ENCODE measurements around the gene CIDEC.

The CIDEC gene, protein sequence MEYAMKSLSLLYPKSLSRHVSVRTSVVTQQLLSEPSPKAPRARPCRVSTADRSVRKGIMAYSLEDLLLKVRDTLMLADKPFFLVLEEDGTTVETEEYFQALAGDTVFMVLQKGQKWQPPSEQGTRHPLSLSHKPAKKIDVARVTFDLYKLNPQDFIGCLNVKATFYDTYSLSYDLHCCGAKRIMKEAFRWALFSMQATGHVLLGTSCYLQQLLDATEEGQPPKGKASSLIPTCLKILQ

DNA sequence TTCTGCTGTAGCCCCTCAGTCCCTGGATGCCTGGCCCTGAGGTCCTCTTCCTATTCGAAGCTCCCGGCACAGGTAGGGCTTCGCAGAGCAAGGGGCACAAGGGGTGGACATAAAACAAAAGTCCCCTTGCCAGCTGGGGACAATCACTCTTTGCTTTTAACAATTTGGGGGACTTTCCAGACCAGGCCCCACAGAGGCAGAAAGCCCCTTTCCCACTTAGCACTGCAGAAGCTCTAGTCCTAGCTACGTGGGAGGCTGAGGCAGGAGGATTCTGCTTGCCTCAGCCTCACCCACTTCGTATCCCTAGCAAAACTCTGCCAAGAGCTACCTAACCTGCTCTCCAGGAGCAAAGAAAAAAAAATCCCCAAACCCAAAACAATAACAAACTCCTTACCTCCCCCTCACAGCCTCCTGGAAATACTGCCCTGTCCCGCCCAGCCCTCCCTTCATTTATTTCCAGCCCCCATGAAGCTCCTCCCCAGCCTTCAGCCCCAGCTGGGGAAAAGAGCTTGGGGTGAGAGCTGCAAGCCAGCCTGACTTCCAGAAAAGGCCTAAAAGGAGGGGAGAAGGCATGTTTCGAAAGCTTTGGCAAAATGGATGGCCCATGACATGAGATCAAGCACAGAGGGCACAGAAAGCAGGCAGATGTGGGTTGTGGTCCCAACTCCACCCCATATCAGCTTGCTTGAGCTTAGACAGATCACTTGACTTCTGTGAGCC lies at the start of gene CIDEC:
CIDEC (minus strand) TSS at position 424 of the 720 bp plus-strand sequence. CDS start 1,767 bp downstream, outside the sequence.
- no peak for DNase-seq (ENCODE audit: low read depth)

GRCh38 chr3:9928158-9928557 lies 48.1 kb upstream of the CIDEC start:
- DNase-seq (ENCODE audit: low read depth) = no peak

DNA sequence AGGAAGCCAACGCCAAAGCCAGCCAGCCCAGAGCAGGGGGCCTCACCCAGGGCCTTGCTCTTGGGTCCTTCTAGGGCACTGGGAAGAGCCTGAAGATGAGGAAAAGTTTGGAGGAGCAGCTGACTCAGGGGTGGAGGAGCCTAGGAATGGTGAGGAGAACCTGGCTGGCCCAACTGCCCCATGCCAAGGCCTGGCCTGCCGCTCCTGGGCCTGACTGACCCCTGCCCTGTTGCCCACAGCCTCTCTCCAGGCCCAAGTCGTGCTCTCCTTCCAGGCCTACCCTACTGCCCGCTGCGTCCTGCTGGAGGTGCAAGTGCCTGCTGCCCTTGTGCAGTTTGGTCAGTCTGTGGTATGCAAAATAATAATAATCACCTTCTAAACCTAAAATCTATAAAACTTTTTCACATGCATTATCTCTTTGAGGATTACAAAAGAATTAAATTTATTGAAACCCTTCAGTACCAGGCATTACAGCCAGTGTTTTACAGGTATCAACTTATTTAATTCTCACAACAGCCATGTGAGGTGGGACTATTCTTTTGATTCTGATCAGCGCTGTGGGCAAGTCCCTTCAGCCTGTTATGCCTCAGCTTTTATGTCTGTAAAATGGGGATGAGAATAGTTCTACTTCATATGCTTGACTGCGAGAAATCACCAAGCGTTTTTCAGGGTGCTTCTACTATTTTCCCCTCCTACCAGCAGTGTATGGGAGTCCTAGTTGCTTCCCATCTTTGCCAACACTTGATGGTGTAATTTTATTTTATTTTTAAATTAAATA lies 38.4 kb upstream of the CIDEC start:
- no peak for DNase-seq (ENCODE audit: low read depth)

DNA sequence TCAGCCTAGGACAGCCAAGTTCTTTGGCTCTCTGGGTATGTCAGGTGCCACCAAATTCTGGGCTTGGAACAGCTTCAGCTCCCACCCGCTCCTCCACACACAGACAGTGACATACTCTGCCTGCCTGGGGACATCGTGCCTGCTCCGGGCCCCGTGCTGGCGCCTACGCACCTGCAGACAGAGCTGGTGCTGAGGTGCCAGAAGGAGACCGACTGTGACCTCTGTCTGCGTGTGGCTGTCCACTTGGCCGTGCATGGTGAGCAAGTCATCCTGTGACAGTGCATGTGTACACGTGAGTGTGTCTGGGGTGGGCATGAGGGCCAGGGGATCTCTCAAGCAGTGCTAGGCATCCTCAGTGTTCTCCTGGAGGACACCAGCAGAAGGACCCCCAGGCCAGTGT lies 37.8 kb upstream of the CIDEC start:
- DNase-seq (ENCODE audit: low read depth) = no peak

GRCh38 chr3:9916734-9917680 lies 37.0 kb upstream of the CIDEC start, which contains the start of gene IL17RC:
IL17RC (plus strand) TSS chr3:9917098; CDS start chr3:9917316, 218 bp downstream.
- DNase-seq (ENCODE audit: low read depth) = peak; percentile 91

DNA sequence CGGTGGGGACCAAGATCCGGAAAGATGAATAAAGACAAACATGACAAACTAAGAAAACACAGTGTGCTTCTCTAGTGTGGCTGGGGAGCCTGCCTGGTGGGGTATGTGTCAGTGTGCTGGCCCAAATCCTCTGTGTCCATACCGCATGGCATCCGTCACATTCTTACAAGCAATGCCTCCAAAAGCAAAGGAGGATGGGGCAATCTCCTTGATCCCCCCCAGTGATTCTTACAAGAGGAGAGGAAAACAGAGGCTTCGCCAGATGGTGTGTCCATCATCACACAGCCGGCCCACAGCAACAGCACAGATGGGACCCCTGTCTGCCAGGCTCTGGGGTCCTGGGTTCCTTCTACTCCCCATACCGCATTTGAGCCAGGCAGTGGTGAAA lies 36.3 kb upstream of the CIDEC start:
- DNase-seq (ENCODE audit: low read depth) = peak; percentile 64

DNA sequence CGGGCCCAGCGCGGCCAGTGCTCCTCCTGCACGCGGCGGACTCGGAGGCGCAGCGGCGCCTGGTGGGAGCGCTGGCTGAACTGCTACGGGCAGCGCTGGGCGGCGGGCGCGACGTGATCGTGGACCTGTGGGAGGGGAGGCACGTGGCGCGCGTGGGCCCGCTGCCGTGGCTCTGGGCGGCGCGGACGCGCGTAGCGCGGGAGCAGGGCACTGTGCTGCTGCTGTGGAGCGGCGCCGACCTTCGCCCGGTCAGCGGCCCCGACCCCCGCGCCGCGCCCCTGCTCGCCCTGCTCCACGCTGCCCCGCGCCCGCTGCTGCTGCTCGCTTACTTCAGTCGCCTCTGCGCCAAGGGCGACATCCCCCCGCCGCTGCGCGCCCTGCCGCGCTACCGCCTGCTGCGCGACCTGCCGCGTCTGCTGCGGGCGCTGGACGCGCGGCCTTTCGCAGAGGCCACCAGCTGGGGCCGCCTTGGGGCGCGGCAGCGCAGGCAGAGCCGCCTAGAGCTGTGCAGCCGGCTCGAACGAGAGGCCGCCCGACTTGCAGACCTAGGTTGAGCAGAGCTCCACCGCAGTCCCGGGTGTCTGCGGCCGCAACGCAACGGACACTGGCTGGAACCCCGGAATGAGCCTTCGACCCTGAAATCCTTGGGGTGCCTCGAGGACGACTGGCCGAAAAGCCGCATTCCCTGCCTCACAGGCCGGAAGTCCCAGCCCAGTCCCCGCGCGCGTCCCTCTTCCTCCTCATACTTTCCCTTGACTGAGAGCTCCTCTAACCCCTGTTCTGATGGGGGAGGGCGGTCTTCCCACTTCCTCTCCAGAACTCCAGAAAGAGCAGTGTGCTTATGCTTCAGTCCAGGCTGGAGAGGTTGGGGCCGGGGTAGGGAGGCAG lies 35.4 kb upstream of the CIDEC start:
- peak; percentile 84 for DNase-seq (ENCODE audit: low read depth)

GRCh38 chr3:9914559-9915253 lies 34.7 kb upstream of the CIDEC start:
- no peak for DNase-seq (ENCODE audit: low read depth)

GRCh38 chr3:9914011-9914410 lies 34.0 kb upstream of the CIDEC start:
- DNase-seq (ENCODE audit: low read depth) = no peak

- DNase-seq (ENCODE audit: low read depth) = no peak
Measured at GRCh38 chr3:9913601-9914000, 33.5 kb upstream of the CIDEC start.

- DNase-seq (ENCODE audit: low read depth) = peak; percentile 31
Measured at GRCh38 chr3:9912294-9912935, 32.4 kb upstream of the CIDEC start.

DNA sequence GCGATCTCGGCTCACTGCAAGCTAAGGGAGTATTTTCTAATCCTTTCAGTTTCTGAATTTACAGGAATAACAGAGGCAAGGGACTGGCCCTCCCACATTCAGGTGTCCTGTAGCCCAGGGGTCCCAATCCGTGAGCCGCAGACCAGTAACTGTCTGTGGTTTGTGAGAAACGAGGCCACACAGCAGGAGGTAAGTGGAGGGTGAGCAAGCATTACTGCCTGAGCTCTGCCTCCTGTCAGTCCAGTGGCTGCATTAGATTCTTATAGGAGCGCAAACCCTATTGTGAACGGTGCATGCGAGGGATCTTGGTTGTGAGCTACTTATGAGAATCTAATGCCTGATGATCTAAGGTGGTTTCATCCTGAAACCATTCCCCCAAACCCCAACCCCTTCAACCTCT lies 31.8 kb upstream of the CIDEC start:
- DNase-seq (ENCODE audit: low read depth) = no peak

DNA sequence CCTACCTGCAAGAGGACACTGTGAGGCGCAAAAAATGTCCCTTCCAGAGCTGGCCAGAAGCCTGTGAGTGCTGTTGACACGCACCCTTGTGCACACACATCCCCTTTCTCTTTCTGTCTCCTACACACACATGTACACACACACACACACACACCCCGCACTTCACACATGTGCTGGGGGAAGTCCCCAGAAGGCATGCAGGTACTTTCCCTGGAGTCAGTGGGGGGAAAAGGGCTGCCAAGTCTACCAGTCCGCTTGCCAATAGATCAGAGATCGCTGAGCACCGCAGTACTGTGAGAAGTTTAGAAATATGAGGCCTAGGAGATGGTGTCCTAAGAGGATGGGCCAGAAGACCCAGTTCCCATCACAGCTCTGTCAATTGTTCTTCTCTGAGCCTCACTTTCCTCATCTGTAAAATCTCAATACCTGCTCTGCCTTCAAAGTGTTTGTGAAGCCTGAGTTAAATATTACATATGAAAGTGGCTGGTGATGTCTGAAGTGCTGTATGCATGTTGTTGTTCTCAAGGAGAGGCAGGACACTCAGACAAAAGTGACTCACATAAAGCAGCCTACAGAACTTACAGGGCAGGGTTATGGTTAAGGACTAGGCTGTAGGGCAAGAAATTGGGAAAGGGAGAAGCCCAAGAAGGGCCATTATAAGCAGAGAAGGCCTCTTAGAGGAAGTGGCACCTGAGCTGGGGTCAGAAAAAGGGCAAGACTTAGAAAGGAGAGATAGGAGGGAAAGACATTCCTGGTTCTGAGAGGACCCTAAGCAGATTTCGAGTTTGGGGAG lies 29.4 kb upstream of the CIDEC start:
- no peak for DNase-seq (ENCODE audit: low read depth)

DNA sequence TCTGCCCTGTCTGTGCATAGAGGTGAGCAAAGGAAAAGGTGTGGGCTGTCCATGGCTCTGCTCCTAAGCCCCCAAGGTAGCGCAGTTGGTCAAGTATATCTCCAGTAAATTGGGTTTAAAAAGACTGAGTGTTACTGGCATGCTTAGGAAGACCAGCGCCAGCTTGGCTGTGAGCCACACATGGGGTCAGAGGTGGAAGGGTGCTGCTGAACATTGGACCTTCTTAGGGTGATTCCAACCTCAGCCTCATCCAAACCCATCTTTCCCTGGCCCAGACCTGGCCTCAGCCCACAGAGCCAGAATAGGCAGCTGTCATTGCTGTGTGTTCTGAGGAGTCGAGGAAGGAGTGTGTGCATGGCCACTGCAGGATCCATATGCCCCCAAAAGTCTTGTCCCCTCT lies 28.2 kb upstream of the CIDEC start:
- no peak for DNase-seq (ENCODE audit: low read depth)

- DNase-seq (ENCODE audit: low read depth) = no peak
Measured at GRCh38 chr3:9906480-9906879, 26.4 kb upstream of the CIDEC start.

GRCh38 chr3:9903904-9904303 lies 23.9 kb upstream of the CIDEC start:
- no peak for DNase-seq (ENCODE audit: low read depth)

- DNase-seq (ENCODE audit: low read depth) = peak; percentile 74
Measured at GRCh38 chr3:9903238-9903624, 23.2 kb upstream of the CIDEC start.

DNA sequence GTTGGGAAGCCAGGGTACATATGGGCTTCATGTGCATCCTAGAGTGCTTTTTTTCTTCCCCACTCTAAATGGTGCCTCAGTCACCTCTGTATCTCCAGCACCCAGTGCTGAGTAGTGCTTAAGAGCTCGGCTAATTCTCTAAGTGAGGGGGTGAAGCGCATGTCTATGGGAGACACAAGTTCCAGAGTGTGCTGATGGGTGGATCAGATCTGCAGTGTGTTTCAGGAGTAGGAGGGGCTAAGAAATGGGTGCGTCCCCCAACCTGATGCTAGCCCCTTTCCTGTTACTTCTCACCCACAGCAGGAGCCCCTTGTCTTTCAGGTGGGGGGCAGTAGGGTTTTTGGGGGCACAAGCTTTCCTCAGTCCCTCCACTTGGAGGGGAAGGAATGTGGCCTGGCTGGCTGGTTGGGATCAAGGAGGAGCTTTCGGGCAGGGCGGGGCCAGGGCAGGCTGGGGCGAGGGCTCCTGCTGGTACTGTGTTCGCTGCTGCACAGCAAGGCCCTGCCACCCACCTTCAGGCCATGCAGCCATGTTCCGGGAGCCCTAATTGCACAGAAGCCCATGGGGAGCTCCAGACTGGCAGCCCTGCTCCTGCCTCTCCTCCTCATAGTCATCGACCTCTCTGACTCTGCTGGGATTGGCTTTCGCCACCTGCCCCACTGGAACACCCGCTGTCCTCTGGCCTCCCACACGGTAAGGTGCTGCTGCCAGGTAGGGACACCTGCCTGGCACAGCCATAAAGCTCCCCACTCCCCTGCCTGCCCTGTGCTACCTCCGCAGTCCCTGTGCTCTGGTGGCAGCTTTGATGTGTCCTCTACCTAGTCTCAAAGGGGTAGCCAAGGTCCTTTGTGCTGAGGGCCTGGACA lies 22.6 kb upstream of the CIDEC start, which contains the start of gene IL17RE:
IL17RE (plus strand) TSS at position 477 of the 866 bp plus-strand sequence; CDS start at position 562, 85 bp downstream.
- DNase-seq (ENCODE audit: low read depth) = peak; percentile 27
